Prostate gland (tissue), 2 donors: ENCODE measurements around the gene IGF2.
A peak's percentile ranks its signal among the peaks of the same experiment; 100 is the strongest.

Source experiments
- CTCF ChIP-seq, 4 experiments: fragments of 200-600 bp in 2 of 4; fragments of 450-650 bp in 2 of 4; sonication (generic) in 2 of 4; IDR thresholded peaks; 1 replicate in 3 of 4; 2 replicates in 1 of 4; pipeline ENCODE4 v1.5.1; 2016 to 2019; ENCODE audit warnings: antibody characterized with exemption in 4 of 4, mild to moderate bottlenecking in 2 of 4, moderate library complexity in 2 of 4
- POLR2A ChIP-seq: fragments of 450-650 bp; IDR thresholded peaks from one replicate; pipeline ENCODE4 v1.6.1; 2016; ENCODE audit warnings: antibody characterized with exemption, mild to moderate bottlenecking
- POLR2AphosphoS5 ChIP-seq: sonication (generic); formaldehyde crosslinking; IDR thresholded peaks from one replicate; pipeline ENCODE4 v1.6.1; 2017; ENCODE audit warnings: antibody characterized with exemption

GRCh38 chr11:2137202-2138067 lies 1.8 kb downstream of the IGF2 start:
- no peak for TF ChIP-seq CTCF (IDR thresholded peaks at IDR 0.05)
- TF ChIP-seq POLR2A, result no peak
- peak; percentile 48 for TF ChIP-seq POLR2AphosphoS5
